Measurements from ENCODE around the gene ADAMTS12. TPM values are rescaled to one million over a fixed set of nuclear protein-coding genes. Genes with fewer than 3 reads are reported as not detected.
A peak's percentile ranks its signal among the peaks of the same experiment; 100 is the strongest.

ADAMTS12 gene
- total and polyA plus RNA-seq, 2 of the 8 experiments (the other 6 are each of a cell fraction or from before 2014, with no cell fraction given): 6.4 to 12.8 TPM

DNA sequence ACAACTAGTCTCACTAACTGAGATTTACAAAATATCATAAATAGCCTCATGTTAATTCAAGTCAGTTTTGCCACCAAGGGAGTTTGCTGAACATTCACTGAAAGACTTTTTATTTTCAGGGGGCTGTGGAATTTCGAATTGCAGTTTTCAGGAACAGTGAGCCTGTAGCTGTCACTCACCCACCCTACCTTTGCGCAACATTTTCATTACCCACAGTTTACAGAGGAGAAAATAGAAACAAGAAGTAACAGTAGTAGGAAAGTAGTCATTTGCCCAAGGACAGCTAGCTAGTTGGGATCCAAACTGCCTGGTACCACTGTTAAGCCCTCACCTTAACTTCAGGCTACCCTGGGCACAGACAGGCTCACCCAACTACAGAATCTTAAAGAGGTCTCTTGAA lies 154.1 kb downstream of the ADAMTS12 start (continued):
- TF ChIP-seq CHD7 (IDR thresholded peaks at IDR 0.05; ENCODE audit: insufficient replicate concordance, low read length) (no peak), CEBPB (IDR thresholded peaks at IDR 0.05; ENCODE audit: low read depth, low read length) (peak; percentile 70)

Data from H1 (cell line).